Thymus (tissue), 11 donors: ENCODE measurements around the gene CNIH2. TPM values are rescaled to one million over a fixed set of nuclear protein-coding genes. Genes with fewer than 3 reads are reported as not detected.

Source experiments
- DNase-seq, 9 donors: peaks; one replicate each; pipeline ENCODE4 v3.0.0-alpha.2; 2013; ENCODE audit warnings: low spot score in 9 of 9, low read depth in 6 of 9, missing footprints in 1 of 9
- H3K27ac ChIP-seq, 2 donors: one replicate each; pipeline ENCODE4 v1.5.1; 2013; ENCODE audit warnings: control low read depth in 1 of 2, low read depth in 1 of 2, low read length in 1 of 2, mild to moderate bottlenecking in 1 of 2, moderate library complexity in 1 of 2
- H3K27me3 ChIP-seq, 2 donors: one replicate each; pipeline ENCODE4 v1.5.1; 2013; ENCODE audit warnings: low read length in 1 of 2; ENCODE audit not compliant: control insufficient read depth in 2 of 2, insufficient read depth in 1 of 2
- H3K36me3 ChIP-seq, 2 donors: one replicate each; pipeline ENCODE4 v1.5.1; 2013; ENCODE audit warnings: low read length in 1 of 2, mild to moderate bottlenecking in 1 of 2, moderate library complexity in 1 of 2; ENCODE audit not compliant: control insufficient read depth in 2 of 2, insufficient read depth in 2 of 2
- H3K4me1 ChIP-seq, 2 donors: one replicate each; pipeline ENCODE4 v1.5.1; 2013; ENCODE audit warnings: low read length in 2 of 2; ENCODE audit not compliant: control insufficient read depth in 2 of 2, insufficient read depth in 2 of 2
- H3K4me3 ChIP-seq, 2 donors: one replicate each; pipeline ENCODE4 v1.5.1; 2013; ENCODE audit warnings: low read length in 2 of 2, control low read depth in 1 of 2, mild to moderate bottlenecking in 1 of 2
- H3K9me3 ChIP-seq, 2 donors: one replicate each; pipeline ENCODE4 v1.5.1; 2013; ENCODE audit warnings: low read length in 1 of 2, mild to moderate bottlenecking in 1 of 2; ENCODE audit not compliant: control insufficient read depth in 2 of 2, insufficient read depth in 1 of 2
- WGBS: extraction: QIAGEN DNeasy Blood & Tissue Kit; methylation state at CpG from one replicate; pipeline ENCODE4 v1.1.7; 2013; 5-methylcytosine and 5-hydroxymethylcytosine counted together
- polyA plus RNA-seq: library from polyadenylated mRNA; stranded (reverse); fragments of 200-250 nt; gene quantifications from one replicate; pipeline ENCODE4 v1.2.3, GENCODE V29; 2013
- total RNA-seq: library from RNA; stranded (reverse); fragments of 120-200 nt; gene quantifications from one replicate; pipeline ENCODE4 v1.2.4, GENCODE V29; 2013
- donor health status: healthy.

CNIH2 gene
- total and polyA plus RNA-seq, 2 donors, result 1.6 TPM

- DNase-seq, result no peak
Measured at GRCh38 chr11:66262696-66263095, 15.3 kb upstream of the CNIH2 start.

GRCh38 chr11:66263231-66263630, 14.7 kb upstream of the CNIH2 start:
- DNase-seq, result no peak
- WGBS, result 97% methylated on average over 4 of the region's 4 CpGs
- Histone ChIP-seq H3K4me1 (peaks cover 13 to 36% of the 10 kb centered on the region in 2 donors), H3K36me3 (peaks cover 79 to 84% of the 10 kb centered on the region in 2 donors), H3K27me3 (no peaks in the 10 kb centered on the region), H3K4me3 (no peak overlapping the region), H3K27ac (no peak overlapping the region), H3K9me3 (no peaks in the 10 kb centered on the region)

More at GRCh38 chr11:66262696-66263095, 15.3 kb upstream of the CNIH2 start:
- H3K4me1 ChIP-seq, result peaks cover 13 to 30% of the 10 kb centered on the region in 2 donors
- no peak overlapping the region for H3K27ac ChIP-seq
- no peaks in the 10 kb centered on the region for H3K27me3 ChIP-seq
- WGBS, result 98% methylated on average over 12 of the region's 12 CpGs
- H3K9me3 ChIP-seq, result no peaks in the 10 kb centered on the region
- H3K36me3 ChIP-seq, result peaks cover 79 to 84% of the 10 kb centered on the region in 2 donors
- H3K4me3 ChIP-seq, result no peak overlapping the region

GRCh38 chr11:66263785-66264184, 14.2 kb upstream of the CNIH2 start:
- Histone ChIP-seq H3K27ac (no peak overlapping the region), H3K36me3 (peaks cover 79 to 81% of the 10 kb centered on the region in 2 donors), H3K4me3 (no peak overlapping the region), H3K4me1 (peaks cover 11 to 31% of the 10 kb centered on the region in 2 donors), H3K27me3 (no peaks in the 10 kb centered on the region), H3K9me3 (peaks cover 0 to 1% of the 10 kb centered on the region in 2 donors)
- no peak for DNase-seq
- WGBS, result 98% methylated on average over 10 of the region's 10 CpGs

GRCh38 chr11:66264383-66264782, 13.6 kb upstream of the CNIH2 start:
- Histone ChIP-seq H3K4me1 (peaks cover 7 to 30% of the 10 kb centered on the region in 2 donors), H3K36me3 (peaks cover 75 to 77% of the 10 kb centered on the region in 2 donors), H3K9me3 (peaks cover 0 to 4% of the 10 kb centered on the region in 2 donors), H3K27ac (no peak overlapping the region), H3K4me3 (no peak overlapping the region), H3K27me3 (no peaks in the 10 kb centered on the region)
- WGBS, result 98% methylated on average over 8 of the region's 8 CpGs
- DNase-seq, result no peak

- DNase-seq, result no peak
- Histone ChIP-seq H3K36me3 (peaks cover 71 to 74% of the 10 kb centered on the region in 2 donors), H3K27me3 (no peaks in the 10 kb centered on the region), H3K4me3 (no peak overlapping the region), H3K9me3 (peaks cover 0 to 4% of the 10 kb centered on the region in 2 donors), H3K27ac (no peak overlapping the region), H3K4me1 (peaks cover 10 to 30% of the 10 kb centered on the region in 2 donors)
- WGBS, result 89% methylated on average over 12 of the region's 12 CpGs
Measured at GRCh38 chr11:66264914-66265313, 13.1 kb upstream of the CNIH2 start.

- Histone ChIP-seq H3K9me3 (peaks cover 0 to 4% of the 10 kb centered on the region in 2 donors), H3K27me3 (no peaks in the 10 kb centered on the region), H3K4me3 (no peak overlapping the region), H3K36me3 (peaks cover 64 to 74% of the 10 kb centered on the region in 2 donors), H3K27ac (no peak overlapping the region), H3K4me1 (peaks cover 14 to 35% of the 10 kb centered on the region in 2 donors)
- WGBS, result 98% methylated on average over 26 of the region's 26 CpGs
- DNase-seq, result no peak
Measured at GRCh38 chr11:66265531-66266377, 12.2 kb upstream of the CNIH2 start.

GRCh38 chr11:66266378-66267038, 11.5 kb upstream of the CNIH2 start:
- H3K27ac ChIP-seq, result no peak overlapping the region
- WGBS, result 97% methylated on average over 20 of the region's 20 CpGs
- no peak overlapping the region for H3K4me3 ChIP-seq
- peaks cover 14 to 38% of the 10 kb centered on the region in 2 donors for H3K4me1 ChIP-seq
- H3K36me3 ChIP-seq, result peaks cover 56 to 70% of the 10 kb centered on the region in 2 donors
- no peaks in the 10 kb centered on the region for H3K27me3 ChIP-seq
- no peak for DNase-seq
- peaks cover 0 to 4% of the 10 kb centered on the region in 2 donors for H3K9me3 ChIP-seq

- no peak for DNase-seq
- H3K36me3 ChIP-seq, result peaks cover 56 to 70% of the 10 kb centered on the region in 2 donors
- peaks cover 14 to 41% of the 10 kb centered on the region in 2 donors for H3K4me1 ChIP-seq
- WGBS, result 42% methylated on average over 13 of the region's 13 CpGs
- H3K27me3 ChIP-seq, result no peaks in the 10 kb centered on the region
- H3K4me3 ChIP-seq, result peak overlapping the region; percentile 73 to 98
- H3K27ac ChIP-seq, result no peak overlapping the region
- H3K9me3 ChIP-seq, result peaks cover 0 to 4% of the 10 kb centered on the region in 2 donors
Measured at GRCh38 chr11:66267039-66267378, 11.0 kb upstream of the CNIH2 start.
